ENCODE results near the gene EBI3. TPM values are rescaled to one million over a fixed set of nuclear protein-coding genes. Genes with fewer than 3 reads are reported as not detected.

Gene EBI3
- total RNA-seq, 1 experiment from 2014 or later, result 1.5 TPM

DNA sequence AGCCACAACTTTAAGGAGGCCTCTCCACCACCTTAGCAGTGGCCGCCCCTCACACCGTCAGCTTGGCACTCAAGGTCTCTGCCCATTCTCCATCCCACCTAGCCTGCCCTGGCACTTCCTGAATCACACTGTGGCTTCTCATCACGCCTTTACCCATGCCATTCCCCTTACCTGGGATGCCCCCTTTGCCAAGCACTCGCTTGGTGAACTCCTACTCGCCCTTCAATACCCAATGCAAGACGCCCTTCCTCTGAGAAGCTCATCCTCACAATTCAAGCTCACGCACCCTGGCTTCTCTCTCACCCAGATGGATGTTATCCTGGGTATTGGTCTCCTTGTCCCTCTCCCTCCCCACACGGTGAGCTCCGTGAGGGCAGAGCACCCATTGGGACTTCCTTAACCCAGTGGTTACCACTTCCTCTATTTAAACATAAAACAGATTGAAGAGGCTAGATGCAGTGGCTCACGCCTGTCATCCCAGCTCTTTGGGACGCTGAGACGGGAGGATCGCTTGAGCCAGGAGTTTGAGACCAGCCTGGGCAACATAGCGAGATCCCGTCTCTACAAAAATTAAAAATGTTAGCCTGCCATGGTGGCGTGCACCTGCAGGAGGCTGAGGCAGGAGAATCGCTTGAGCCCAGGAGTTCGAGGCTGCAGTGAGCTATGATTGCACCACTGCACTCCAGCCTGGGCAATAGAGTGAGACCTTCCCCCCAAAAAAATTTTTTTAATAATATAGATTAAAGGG lies 37.1 kb downstream of the EBI3 start:
- ChIA-PET POLR2A (ENCODE audit: low non-redundant PET) (no interaction called here), CTCF (interaction anchor here (0.5 to 2.5 kb wide), 9 partner anchors 16 to 370 kb away, joined by 4 to 21 read pairs (median 6); partner anchors contain the start of genes MPND, SH3GL1 and YJU2)
- no peaks in the 10 kb centered on the region for H3K4me1 ChIP-seq (ENCODE audit: insufficient read depth, low read length, poor library complexity, severe bottlenecking)
- H3K27me3 ChIP-seq (replicated peaks; ENCODE audit: insufficient read depth, low read depth, low read length, poor library complexity), result no peaks in the 10 kb centered on the region
- H3K36me3 ChIP-seq (ENCODE audit: insufficient read depth, low read length, poor library complexity, severe bottlenecking), result peaks cover 15% of the 10 kb centered on the region
- no TSS peak for BruUV-seq (replicated peaks)
- TF ChIP-seq CTCF (conservative IDR thresholded peaks at IDR 0.05; ENCODE audit: low read depth, low read length), result no peak
- TF ChIP-seq EZH2 (IDR thresholded peaks at IDR 0.05; ENCODE audit: borderline replicate concordance, low read depth, low read length, poor library complexity, severe bottlenecking), result no peak
- DNase-seq (ENCODE audit: low spot score), result no peak
- no peak overlapping the region for H3K27ac ChIP-seq (ENCODE audit: low read depth, low read length, poor library complexity, severe bottlenecking)
- H3K4me3 ChIP-seq (ENCODE audit: low read depth, low read length, poor library complexity, severe bottlenecking), result no peak overlapping the region
- H3K9me3 ChIP-seq (ENCODE audit: low read depth, low read length, poor library complexity, severe bottlenecking), result no peaks in the 10 kb centered on the region
- intact Hi-C loops (cut with micrococcal nuclease; ENCODE audit: unreplicated experiment), result loop anchor here (5.0 kb wide), 1 partner anchor 261 kb away; no protein-coding TSS in a partner anchor

DNA sequence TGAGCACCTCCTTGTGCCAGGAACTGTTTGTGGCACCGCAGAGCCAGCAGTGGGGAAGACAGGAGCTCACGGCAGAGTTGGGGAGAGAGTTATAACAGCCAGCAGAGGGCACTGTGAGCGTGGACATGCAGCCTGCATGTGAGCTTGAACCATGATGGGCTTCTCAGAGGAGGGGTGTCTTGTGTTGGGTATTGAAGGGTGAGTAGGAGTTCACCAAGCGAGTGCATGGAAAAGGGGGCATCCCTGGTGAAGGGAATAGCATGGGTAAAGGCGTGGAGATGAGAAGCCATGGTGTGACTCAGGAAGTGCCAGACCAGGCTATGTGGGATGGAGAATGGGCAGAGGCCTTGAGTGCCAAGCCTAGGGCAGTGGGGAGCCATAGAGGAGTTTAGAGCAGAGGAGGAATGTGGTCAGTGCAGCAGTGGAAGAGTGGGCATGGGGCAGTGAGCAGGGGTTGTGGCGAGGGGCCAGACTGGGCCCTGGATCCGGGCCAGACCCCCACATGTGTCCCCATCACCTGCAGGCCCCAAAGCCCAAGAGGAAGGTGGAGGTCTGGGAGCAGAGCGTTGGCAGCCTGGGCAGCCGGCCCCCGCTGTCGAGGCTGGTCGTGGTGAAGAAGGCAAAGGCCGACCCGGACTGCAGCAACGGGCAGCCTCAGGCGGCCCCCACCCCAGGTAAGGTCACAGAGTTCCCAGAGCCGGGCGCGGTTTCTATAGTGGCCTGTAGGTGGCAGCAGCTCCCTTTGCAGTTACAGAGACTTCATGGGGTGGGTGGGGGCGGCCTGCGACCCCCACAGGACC lies 38.0 kb downstream of the EBI3 start:
- Histone ChIP-seq H3K27ac (ENCODE audit: low read depth, low read length, poor library complexity, severe bottlenecking) (no peak overlapping the region), H3K27me3 (replicated peaks; ENCODE audit: insufficient read depth, low read depth, low read length, poor library complexity) (no peaks in the 10 kb centered on the region), H3K4me3 (ENCODE audit: low read depth, low read length, poor library complexity, severe bottlenecking) (no peak overlapping the region), H3K4me1 (ENCODE audit: insufficient read depth, low read length, poor library complexity, severe bottlenecking) (no peaks in the 10 kb centered on the region), H3K36me3 (ENCODE audit: insufficient read depth, low read length, poor library complexity, severe bottlenecking) (peaks cover 15% of the 10 kb centered on the region), H3K9me3 (ENCODE audit: low read depth, low read length, poor library complexity, severe bottlenecking) (no peaks in the 10 kb centered on the region)
- ChIA-PET POLR2A (ENCODE audit: low non-redundant PET) (no interaction called here), CTCF (interaction anchor here (0.5 to 2.5 kb wide), 13 partner anchors 10 to 369 kb away, joined by 4 to 21 read pairs (median 6); partner anchors contain the start of genes MPND, SH3GL1 and YJU2)
- peak; percentile 76 for DNase-seq (ENCODE audit: low spot score)
- TF ChIP-seq EZH2 (IDR thresholded peaks at IDR 0.05; ENCODE audit: borderline replicate concordance, low read depth, low read length, poor library complexity, severe bottlenecking) (no peak), CTCF (conservative IDR thresholded peaks at IDR 0.05; ENCODE audit: low read depth, low read length) (peak; percentile 80)
- intact Hi-C loops (cut with micrococcal nuclease; ENCODE audit: unreplicated experiment), result loop anchor here (1.0 to 5.0 kb wide), 3 partner anchors 85 to 260 kb away; partner anchors contain the start of gene SH3GL1
- BruUV-seq (replicated peaks), result no TSS peak

DNA sequence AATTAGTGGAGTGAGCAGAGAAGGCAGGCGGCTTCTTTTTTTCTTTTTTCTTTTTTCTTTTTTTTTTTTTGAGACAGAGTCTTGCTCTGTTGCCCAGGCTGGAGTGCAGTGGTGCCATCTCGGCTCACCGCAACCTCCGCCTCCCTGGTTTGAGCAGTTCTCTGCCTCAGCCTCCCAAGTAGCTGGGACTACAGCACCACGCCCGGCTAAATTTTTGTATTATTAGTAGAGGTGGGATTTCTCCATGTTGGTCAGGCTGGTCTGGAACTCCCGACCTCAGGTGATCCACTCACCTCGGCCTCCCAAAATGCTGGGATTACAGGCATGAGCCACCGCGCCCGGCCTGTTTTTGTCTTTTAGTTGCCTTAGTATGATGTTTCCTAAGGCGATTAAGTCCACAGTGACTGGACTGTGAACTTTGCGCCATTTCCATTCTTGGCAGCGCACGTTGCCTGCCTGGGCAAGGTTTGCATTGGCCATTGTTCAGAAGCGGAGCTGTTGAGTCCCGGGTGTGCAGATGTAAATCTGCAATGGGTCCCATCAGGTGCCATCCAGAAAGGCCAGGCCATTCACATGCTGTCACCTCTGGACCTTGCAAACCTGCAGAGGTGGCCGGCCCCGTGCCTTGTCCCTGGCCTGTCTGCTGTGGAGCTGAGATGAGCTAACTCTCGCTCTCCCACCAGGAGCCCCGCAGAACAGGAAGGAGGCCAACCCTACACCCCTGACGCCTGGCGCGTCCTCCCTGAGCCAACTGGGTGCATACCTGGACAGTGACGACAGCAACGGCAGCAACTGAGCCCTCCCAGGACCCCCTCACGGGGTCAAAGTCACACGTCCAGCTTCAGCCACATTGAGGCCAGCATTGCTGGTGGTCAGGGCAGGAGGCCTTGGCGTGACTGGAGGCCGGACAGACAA lies 38.8 kb downstream of the EBI3 start:
- DNase-seq (ENCODE audit: low spot score), result no peak
- H3K27me3 ChIP-seq (replicated peaks; ENCODE audit: insufficient read depth, low read depth, low read length, poor library complexity), result no peaks in the 10 kb centered on the region
- H3K36me3 ChIP-seq (ENCODE audit: insufficient read depth, low read length, poor library complexity, severe bottlenecking), result peaks cover 15% of the 10 kb centered on the region
- intact Hi-C loops (cut with micrococcal nuclease; ENCODE audit: unreplicated experiment), result loop anchor here (1.0 to 5.0 kb wide), 3 partner anchors 84 to 259 kb away; partner anchors contain the start of gene SH3GL1
- H3K4me1 ChIP-seq (ENCODE audit: insufficient read depth, low read length, poor library complexity, severe bottlenecking), result no peaks in the 10 kb centered on the region
- TF ChIP-seq CTCF (conservative IDR thresholded peaks at IDR 0.05; ENCODE audit: low read depth, low read length), result no peak
- TF ChIP-seq EZH2 (IDR thresholded peaks at IDR 0.05; ENCODE audit: borderline replicate concordance, low read depth, low read length, poor library complexity, severe bottlenecking), result no peak
- H3K4me3 ChIP-seq (ENCODE audit: low read depth, low read length, poor library complexity, severe bottlenecking), result no peak overlapping the region
- ChIA-PET POLR2A (ENCODE audit: low non-redundant PET) (no interaction called here), CTCF (interaction anchor here (0.7 to 2.5 kb wide), 11 partner anchors 10 to 368 kb away, joined by 4 to 21 read pairs (median 6); partner anchors contain the start of genes MPND and YJU2)
- no peak overlapping the region for H3K27ac ChIP-seq (ENCODE audit: low read depth, low read length, poor library complexity, severe bottlenecking)
- H3K9me3 ChIP-seq (ENCODE audit: low read depth, low read length, poor library complexity, severe bottlenecking), result no peaks in the 10 kb centered on the region
- BruUV-seq (replicated peaks), result no TSS peak
